Suprapubic skin (tissue), 4 donors: Measurements from ENCODE around the gene NRP1.

ENCODE experiments used
- CTCF ChIP-seq, 2 donors: fragments of 200-600 bp in 1 of 2; fragments of 450-650 bp in 1 of 2; sonication (generic) in 1 of 2; IDR thresholded peaks; one replicate each; pipeline ENCODE4 v1.5.1; 2016 to 2019; ENCODE audit warnings: antibody characterized with exemption in 2 of 2, mild to moderate bottlenecking in 1 of 2, moderate library complexity in 1 of 2
- EP300 ChIP-seq: sonication (generic); formaldehyde crosslinking; IDR thresholded peaks from one replicate; pipeline ENCODE4 v1.6.1; 2017; ENCODE audit warnings: antibody characterized with exemption
- POLR2A ChIP-seq, 2 donors: fragments of 450-650 bp; IDR thresholded peaks; one replicate each; pipeline ENCODE4 v1.6.1; 2017; ENCODE audit warnings: antibody characterized with exemption in 2 of 2, mild to moderate bottlenecking in 2 of 2, moderate library complexity in 2 of 2
- POLR2AphosphoS5 ChIP-seq, 3 donors: sonication (generic); formaldehyde crosslinking; IDR thresholded peaks; one replicate each; pipeline ENCODE4 v1.6.1; 2017; ENCODE audit warnings: antibody characterized with exemption in 3 of 3

DNA sequence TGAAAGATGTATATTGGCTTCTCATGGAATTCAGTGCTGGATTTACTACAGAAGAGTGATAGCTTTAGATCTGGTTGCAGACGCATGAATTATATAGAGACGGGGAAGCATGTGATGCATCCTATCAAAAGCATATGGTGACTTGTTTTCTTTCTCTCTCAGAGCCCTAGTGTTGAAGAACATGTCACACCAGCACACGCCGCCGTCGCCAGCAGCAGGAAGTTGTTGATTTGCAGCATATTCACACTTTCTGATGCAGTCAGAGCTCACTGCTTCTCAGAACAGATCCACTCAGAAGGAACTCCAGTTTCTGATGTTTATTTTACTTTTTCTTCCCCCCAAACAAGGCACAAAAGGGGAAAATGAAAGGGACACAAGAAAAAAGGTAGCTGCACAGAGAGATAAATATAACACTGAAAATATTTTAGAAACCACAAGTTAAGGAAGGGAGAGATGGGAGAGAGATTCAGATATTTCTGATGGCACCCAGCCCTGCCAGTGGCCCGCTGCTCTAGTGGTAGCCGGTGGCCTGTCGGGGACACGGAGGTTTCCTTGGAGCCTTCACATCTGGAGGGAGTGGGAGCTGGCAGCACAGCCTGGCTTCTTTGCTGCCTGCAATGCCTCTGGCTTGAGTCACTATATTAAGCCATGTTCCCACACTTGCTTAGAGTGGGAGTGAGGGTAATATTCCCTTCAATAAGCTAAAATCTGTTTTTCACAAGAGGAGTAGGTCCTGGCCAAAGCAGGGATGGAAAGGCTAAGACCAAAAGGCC is 123.2 kb downstream of the NRP1 start:
- TF ChIP-seq CTCF (IDR thresholded peaks at IDR 0.05) (no peak), EP300 (no peak), POLR2A (IDR thresholded peaks at IDR 0.05) (no peak), POLR2AphosphoS5 (IDR thresholded peaks at IDR 0.05) (no peak)
